ENCODE data around the gene BCLAF3.

GRCh38 chrX:19990151-19990555, 708 bp downstream of the BCLAF3 start:
- TF ChIP-seq CTCF (IDR thresholded peaks at IDR 0.05) (no peak), POLR2A (IDR thresholded peaks at IDR 0.05) (no peak)
